HEK293T (cell line): ENCODE results near the gene GRAP.
"Not testable (repeated sequence)": the region's sequence is repeated elsewhere in the genome, so short reads cannot be mapped to it uniquely, and the experiment has no call there.

Experiments used
- ARNT ChIP-seq: fragments of 450-650 bp; IDR thresholded peaks from 2 replicates; pipeline ENCODE4 v1.6.1; 2017; ENCODE audit warnings: mild to moderate bottlenecking
- BHLHE40 ChIP-seq: fragments of 450-650 bp; IDR thresholded peaks from 2 replicates; pipeline ENCODE4 v1.6.1; 2016; ENCODE audit warnings: mild to moderate bottlenecking, moderate library complexity, borderline replicate concordance
- L3MBTL2 ChIP-seq: fragments of 450-650 bp; conservative IDR thresholded peaks from 2 replicates; pipeline ENCODE4 v1.6.1; 2016; ENCODE audit warnings: mild to moderate bottlenecking
- SUZ12 ChIP-seq: fragments of 450-650 bp; IDR thresholded peaks from 2 replicates; pipeline ENCODE4 v1.6.1; 2016; ENCODE audit warnings: mild to moderate bottlenecking
- TF ChIP-seq, protein P1 (sequence below): fragments of 450-650 bp; IDR thresholded peaks from 2 replicates; pipeline ENCODE4 v1.6.1; 2016

DNA sequence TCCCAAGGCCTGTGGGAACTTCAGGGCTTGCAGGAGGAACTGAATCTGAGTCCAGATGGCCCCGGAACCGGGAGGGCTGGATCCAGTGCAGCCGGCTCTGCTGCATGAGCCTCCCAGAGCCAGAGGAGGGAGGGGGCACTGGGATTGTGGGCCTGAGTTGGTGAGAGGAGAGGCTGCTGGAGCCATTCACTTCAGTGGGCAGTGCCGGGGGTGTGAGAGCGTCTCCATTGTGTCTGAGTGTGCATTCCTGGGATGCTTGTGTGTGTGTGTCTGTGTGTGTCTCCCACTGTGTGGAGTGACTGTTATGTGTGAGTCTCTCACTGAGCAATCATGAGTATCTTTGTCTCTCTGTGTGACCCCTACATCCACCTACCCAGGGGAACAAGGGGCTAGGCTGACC, 17.0 kb downstream of the GRAP start:
- TF ChIP-seq, protein P1, sequence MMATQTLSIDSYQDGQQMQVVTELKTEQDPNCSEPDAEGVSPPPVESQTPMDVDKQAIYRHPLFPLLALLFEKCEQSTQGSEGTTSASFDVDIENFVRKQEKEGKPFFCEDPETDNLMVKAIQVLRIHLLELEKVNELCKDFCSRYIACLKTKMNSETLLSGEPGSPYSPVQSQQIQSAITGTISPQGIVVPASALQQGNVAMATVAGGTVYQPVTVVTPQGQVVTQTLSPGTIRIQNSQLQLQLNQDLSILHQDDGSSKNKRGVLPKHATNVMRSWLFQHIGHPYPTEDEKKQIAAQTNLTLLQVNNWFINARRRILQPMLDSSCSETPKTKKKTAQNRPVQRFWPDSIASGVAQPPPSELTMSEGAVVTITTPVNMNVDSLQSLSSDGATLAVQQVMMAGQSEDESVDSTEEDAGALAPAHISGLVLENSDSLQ = not testable (repeated sequence)
- TF ChIP-seq ARNT, SUZ12, BHLHE40, L3MBTL2: not testable (repeated sequence)
